H7 (cell line): Measurements from ENCODE around the gene TDRD7. TPM values are rescaled to one million over a fixed set of nuclear protein-coding genes. Genes with fewer than 3 reads are reported as not detected.

ENCODE experiments used
- DNase-seq: peaks from one replicate; pipeline ENCODE4 v3.0.0; 2012
- H3K27me3 ChIP-seq: 2 replicates; pipeline ENCODE4 v1.6.0; 2011; ENCODE audit warnings: mild to moderate bottlenecking, low read length; ENCODE audit not compliant: control insufficient read depth, insufficient read depth
- H3K36me3 ChIP-seq: replicated peaks from 2 replicates; pipeline ENCODE4 v1.5.1; 2011; ENCODE audit warnings: low read length; ENCODE audit not compliant: control insufficient read depth, insufficient read depth
- H3K4me3 ChIP-seq: 2 replicates; pipeline ENCODE4 v1.5.1; 2011; ENCODE audit warnings: low read depth, mild to moderate bottlenecking, control low read depth, low read length, moderate library complexity; ENCODE audit not compliant: insufficient read depth
- total RNA-seq: library from RNA; depleted of rRNA; stranded (reverse); fragments of >200 nt; shearing (Covaris generic); gene quantifications from 2 replicates; pipeline ENCODE4 v1.2.3, GENCODE V29; 2014

TDRD7 gene
- total RNA-seq, 1 experiment from 2014 or later, result 7.7 TPM

DNA sequence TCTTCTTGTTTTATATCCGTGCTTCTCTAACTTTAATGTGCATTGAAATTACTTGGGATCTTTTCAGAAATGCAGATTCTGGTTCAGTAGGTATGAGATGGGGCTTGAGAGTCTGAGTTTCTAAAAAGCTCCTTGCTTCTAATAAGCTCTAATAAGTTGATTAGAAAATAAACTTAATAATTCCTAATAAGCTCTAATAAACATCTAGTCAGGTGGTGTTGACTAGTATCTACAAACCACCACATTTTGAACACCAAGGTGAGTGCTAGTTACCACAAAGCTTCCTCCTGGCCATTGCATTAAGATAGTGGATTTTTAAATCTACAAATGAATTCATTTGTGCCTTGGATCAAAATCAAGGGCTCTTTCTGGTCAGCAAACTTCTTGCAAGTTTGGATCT is 94.9 kb downstream of the TDRD7 start:
- Histone ChIP-seq H3K36me3 (no peaks in the 10 kb centered on the region), H3K4me3 (no peak overlapping the region), H3K27me3 (peaks cover 34% of the 10 kb centered on the region)
- DNase-seq, result no peak

DNA sequence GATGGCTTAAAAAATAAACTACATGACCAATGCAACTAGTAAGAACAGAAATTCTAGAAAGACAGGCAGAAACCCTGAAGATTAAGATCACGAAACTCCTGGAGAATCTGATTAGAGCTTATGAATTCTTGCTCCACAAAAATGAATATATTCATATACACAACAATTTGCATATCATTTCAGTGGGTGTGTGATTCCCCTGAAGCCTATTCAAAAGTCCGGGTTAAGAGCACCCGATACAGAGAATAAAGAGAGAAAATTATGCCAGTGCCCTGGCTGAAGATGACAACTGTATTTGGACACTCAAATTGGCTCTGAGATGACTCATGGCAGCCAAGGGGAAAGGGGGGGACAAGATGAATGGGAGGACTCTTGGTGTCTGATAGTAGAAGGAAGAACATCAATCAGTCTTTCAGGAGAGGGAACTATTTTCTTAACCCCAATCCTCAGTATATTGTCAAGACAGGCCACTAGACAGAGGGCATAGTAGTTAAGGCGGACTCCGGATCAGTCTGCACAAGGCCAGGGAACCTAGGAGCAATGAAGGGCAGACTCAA is 95.6 kb downstream of the TDRD7 start:
- no peak overlapping the region for H3K4me3 ChIP-seq
- no peaks in the 10 kb centered on the region for H3K36me3 ChIP-seq
- H3K27me3 ChIP-seq, result peaks cover 26% of the 10 kb centered on the region
- no peak for DNase-seq

DNA sequence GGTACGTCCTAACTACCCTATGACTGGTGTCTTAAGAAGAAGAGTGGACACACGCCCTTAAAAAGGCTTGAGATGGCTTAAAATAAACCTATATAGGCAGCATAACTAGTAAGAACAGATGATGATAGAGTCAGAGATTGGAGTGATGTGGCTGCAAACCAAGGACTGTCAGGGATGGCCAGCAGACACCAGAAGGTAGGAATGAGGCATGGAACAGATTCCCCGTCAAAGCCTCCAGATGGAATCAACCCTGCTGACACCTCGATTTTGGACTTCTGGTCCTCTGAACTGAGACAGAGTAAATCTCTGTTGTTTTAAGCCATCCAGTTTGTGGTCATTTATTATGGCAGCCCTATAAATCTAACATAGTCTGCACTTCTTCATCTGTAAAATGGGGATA is 97.0 kb downstream of the TDRD7 start:
- H3K36me3 ChIP-seq, result no peaks in the 10 kb centered on the region
- DNase-seq, result no peak
- H3K4me3 ChIP-seq, result no peak overlapping the region
- peaks cover 13% of the 10 kb centered on the region for H3K27me3 ChIP-seq

DNA sequence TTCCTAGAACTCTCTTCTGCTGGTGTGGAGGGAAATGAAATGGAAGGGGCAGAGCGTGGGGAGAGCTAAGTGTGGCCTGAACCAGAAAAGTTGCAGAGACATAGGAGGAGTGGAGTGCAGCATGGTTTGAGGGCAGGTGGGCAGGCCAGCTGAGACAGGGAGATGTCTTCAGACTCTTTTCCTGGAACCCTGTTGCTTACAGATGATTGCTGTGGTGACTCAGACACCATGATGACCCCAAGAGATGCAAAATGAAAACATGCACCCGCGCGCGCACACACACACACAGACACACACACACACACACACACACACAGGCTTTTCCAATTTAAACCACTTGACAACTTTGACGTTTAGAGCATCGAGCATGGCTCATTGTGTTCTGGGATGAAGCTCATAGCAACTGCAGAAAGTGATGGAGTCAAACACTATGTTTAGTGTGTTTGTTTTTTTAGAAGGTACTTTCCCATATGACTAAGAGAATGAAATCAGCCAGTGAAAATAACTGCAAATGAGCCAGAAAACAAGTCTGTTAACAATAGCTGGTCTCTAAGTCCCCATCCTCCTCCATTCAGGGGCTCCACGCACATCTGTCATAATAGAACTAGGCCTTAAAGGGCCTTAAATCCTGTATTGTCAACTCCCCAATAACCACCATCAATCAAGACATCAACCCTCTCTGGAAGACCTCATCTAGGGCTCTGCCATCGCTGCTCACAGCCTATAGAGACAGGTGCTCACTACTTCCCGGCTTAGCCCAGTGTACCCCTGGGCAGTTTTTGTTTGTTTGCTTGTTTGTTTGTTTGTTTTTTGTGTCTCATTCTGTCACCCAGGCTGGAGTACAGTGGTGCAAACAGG is 99.1 kb downstream of the TDRD7 start:
- DNase-seq, result no peak
- Histone ChIP-seq H3K4me3 (no peak overlapping the region), H3K36me3 (no peaks in the 10 kb centered on the region), H3K27me3 (no peaks in the 10 kb centered on the region; the same call in 1 of the 2 replicates)

DNA sequence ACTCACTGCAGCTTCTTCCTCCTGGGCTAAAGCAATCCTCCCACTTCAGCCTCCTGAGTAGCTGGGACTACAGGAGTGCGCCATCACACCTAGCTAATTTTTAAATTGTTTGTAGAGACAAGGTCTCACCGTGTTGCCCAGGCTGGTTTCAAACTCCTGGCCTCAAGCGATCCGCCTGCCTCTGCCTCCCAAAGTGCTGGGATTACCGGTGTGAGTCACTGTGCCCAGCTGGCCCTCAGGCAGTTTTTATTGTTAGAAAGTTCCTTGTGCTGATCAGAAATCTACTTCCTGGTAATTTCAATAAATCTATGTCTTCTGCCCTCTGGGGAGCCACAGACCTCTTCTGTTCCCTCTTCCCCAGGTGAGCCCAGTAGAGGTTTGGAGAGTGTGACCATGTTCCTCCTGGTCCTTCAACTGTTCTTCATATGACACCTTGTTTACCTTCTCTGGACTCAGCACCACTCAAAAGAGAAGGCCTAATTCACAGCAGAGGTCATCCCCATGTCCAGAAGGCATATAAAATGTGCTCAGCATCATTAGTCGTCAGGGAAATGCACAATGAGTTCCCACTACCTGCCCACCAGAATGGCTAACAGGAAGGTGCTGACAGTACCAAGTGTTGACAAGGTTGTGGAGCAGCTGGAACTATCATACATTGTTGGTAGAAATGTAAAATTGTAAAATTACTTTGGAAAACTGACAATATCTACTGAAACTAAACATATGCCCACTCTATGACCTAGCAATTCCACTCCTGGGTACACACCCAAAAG is 99.9 kb downstream of the TDRD7 start:
- no peak overlapping the region for H3K4me3 ChIP-seq
- no peaks in the 10 kb centered on the region for H3K27me3 ChIP-seq
- H3K36me3 ChIP-seq, result no peaks in the 10 kb centered on the region
- DNase-seq, result no peak

DNA sequence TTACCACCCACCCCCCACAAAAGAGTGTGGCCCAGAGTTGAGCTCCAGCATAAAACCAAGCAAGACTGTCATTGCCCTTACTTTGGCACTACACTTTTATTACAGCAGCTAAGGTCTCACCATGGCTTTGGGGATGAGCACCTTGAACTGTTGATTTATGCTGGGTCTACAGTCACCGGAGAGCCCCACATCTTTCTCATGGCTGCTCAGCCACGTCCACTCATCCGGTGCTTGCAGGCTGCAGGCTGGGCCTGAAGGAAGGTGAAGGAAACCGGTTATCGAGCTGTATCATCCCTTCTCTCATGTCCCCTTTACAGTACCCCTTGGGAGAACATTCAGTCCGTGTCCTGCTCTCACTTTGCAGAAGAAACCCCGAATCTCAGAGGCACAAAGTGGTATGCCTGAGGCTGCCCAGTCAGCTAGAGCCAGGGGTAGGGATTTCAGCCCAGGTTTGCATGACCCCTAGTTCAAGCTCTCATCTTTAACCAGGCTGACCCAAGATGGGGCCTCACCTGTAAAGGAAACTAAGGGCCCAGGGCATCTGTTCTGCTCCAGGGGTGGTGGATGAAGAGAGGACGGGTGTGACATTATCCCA is 101.2 kb downstream of the TDRD7 start:
- Histone ChIP-seq H3K4me3 (no peak overlapping the region), H3K36me3 (no peaks in the 10 kb centered on the region), H3K27me3 (no peaks in the 10 kb centered on the region)
- DNase-seq, result no peak

DNA sequence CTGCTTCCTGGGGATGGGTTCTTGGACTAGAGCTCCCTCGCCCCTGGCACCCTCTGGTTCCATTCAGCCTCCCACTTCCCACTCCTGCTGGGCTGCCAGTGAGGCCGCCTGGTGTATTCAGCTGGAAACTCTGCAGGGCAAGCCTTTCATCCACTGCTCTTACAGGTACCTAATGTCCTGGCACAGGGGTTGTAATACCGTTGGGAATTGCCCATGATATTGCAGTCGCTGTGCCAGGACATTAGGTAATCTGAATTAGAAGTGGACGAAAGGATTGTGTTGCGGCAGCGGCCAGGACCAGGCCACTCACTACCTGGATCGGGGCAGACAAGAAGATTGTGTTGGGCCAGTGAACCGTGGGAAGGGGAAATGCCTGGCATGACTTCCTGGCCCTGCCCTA is 102.6 kb downstream of the TDRD7 start:
- DNase-seq, result no peak
- Histone ChIP-seq H3K4me3 (no peak overlapping the region), H3K27me3 (no peaks in the 10 kb centered on the region), H3K36me3 (no peaks in the 10 kb centered on the region)

DNA sequence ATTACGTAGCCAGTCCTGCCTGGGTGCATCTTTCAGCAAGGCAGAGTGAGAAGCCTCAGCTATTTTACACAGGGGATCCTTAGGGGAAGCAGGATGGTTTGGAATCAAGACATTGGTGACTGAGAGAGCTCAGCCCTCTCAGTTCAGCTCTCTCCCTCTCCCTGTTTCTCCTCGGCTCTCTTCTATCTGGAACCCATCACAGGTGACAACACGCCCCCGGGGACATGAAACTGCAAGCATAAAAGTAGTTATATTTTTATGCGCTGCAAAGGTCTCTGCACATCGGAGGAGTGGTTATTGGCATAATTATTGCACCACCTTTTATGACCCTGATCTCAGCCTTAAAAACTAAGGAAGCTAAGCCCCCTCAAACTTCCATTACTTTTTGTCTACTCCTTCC is 103.8 kb downstream of the TDRD7 start:
- Histone ChIP-seq H3K36me3 (no peaks in the 10 kb centered on the region), H3K4me3 (no peak overlapping the region)

DNA sequence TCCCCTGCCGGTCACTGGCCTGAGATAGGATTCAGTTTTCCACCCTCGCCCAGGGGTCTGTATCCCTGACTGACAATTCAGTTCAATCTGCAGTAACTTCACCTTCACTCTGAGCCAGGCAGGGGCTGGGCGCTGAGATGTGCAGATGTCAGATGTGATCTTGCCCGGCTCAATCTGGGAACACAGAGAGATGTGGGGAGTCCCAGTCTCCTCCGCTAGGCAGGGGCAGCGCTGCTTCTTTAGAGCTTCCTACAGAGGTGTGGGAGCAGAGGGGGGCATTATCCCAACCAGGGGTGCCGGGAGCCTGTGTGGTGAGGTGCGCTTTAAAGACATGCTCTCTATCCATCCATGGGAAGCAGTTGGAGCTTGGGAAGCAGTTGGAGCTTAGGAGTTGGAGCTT is 104.2 kb downstream of the TDRD7 start:
- H3K27me3 ChIP-seq, result no peaks in the 10 kb centered on the region
- no peak for DNase-seq
- no peaks in the 10 kb centered on the region for H3K36me3 ChIP-seq
- H3K4me3 ChIP-seq, result no peak overlapping the region

More for the DNA sequence above, 103.8 kb downstream of the TDRD7 start:
- DNase-seq, result no peak
- no peaks in the 10 kb centered on the region for H3K27me3 ChIP-seq

DNA sequence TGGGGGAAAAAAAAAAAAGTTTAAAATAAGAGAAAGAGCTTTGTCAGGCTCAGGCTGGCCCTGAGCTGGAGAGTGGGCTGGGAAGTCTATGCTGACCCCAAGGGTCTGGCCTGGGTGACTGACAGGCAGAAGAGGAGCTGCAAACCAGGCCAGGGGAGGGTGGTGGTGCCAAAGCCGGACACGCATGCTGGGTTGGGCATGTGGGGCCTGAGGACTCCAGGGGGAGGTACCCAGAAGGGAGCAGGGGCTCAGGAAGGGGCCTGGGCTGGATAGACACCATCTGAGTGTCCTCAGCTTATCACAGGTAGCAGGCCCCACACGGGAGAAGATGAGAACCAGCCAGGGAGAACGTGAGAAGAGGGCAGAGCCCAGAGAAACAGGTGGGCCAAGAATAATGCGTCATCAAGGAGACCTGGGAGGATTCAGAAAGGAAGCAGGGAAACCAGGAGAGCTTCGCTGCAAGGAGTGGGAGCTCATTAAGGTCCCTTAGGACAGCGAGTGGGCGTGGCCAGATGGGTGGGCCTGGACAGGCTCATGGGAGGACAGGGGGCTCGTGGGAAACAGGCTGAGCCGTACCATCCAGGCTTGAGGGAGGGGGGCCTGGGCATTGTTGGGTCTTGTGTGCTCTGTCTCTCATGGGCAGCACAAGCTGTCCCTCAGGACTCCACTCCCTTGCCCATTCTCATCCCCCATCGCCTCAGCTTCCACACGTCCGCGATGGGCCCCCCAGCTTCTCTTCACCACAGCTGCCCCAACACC is 105.6 kb downstream of the TDRD7 start:
- Histone ChIP-seq H3K4me3 (no peak overlapping the region), H3K36me3 (no peaks in the 10 kb centered on the region), H3K27me3 (no peaks in the 10 kb centered on the region)
- peak; percentile 41 for DNase-seq

DNA sequence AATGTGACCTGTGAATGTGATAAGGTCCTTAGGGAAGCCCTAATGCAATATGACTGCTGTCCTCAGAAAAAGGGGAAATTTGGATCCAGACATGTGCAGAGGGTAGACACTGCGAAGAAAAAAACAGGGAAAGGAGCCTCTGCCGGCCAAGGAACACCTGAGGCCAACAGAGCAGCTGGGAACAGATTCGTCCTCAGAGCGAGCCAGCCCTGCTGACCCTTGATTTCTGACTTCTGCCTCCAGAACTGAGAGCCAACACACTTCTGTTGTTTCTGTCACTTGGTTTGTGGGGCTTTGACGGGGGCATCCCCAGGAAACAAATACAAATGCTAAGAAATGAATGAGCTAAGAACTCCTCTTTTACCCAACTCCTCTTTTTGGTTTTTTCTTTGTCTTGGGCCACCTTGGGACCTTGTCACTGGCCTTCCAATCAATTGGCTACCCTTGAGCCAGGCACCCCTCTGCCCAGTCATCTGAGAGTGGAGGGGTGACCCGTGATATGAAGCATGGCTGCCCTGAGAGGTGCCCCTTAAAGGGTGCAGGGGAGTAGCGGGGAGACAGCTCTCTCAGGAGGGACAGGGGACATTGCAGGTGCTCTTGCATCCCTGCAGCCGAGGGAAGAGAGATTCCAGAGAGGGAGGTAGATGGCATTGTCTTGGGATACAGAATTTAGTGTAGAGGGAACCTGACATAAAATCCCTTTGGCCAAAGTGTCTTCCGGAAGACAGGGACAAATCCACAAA is 106.4 kb downstream of the TDRD7 start:
- no peak overlapping the region for H3K4me3 ChIP-seq
- H3K36me3 ChIP-seq, result no peaks in the 10 kb centered on the region
- no peak for DNase-seq
- H3K27me3 ChIP-seq, result no peaks in the 10 kb centered on the region

DNA sequence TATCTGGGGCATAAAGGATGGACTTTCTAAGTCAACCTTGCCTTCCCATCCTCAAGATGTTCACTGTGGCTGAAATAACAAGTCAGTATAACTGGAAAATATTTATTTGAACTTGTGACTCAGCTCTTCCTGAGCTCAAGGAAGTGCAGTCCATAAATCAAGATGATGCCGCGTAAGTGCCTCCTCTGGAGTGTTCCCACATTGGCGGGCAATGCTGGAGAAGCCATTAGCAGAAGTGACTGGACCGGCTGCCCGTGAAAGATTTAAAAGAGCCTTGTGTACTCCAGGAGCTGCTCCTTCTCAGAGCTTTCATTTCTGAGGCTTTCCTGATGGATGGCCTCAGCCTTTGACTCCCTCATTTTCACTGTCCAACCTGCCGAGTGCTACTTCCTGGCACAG is 107.0 kb downstream of the TDRD7 start:
- Histone ChIP-seq H3K4me3 (no peak overlapping the region), H3K36me3 (no peaks in the 10 kb centered on the region), H3K27me3 (no peaks in the 10 kb centered on the region)
- DNase-seq, result no peak

DNA sequence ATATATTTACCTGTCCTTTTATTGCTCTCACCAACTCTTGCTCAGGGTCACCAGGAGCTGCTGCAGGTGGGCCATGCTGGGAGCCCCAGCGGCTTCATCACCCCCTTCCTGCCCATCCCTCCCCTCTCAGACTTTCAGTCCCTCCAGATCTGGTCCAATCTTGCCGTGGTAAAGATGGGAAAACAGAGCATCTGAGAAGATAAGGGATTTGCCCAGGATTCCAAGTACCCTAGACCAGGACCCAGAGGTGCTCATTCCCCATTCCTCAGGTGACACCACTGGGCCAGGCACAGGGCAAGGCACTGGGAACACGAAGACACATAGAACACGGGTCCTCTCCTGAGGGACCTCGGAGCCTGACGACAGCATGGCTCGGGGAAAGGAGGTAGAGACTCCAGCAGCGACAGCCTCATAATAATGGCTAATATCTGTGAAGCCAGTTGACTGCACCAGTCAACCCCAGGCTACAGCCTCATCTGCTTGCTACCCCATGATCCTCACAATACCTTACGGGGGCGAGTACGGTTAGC is 107.6 kb downstream of the TDRD7 start:
- Histone ChIP-seq H3K4me3 (no peak overlapping the region), H3K36me3 (no peaks in the 10 kb centered on the region), H3K27me3 (no peaks in the 10 kb centered on the region)
- DNase-seq, result no peak
